Karpas-422 (cell line): Measurements from ENCODE around the gene IPO11. TPM values are rescaled to one million over a fixed set of nuclear protein-coding genes. Genes with fewer than 3 reads are reported as not detected.
"Not testable (repeated sequence)": the region's sequence is repeated elsewhere in the genome, so short reads cannot be mapped to it uniquely, and the experiment has no call there.

Experiments
- DNase-seq: peaks from one replicate; pipeline ENCODE4 v3.0.0-alpha.2; 2015
- H2AFZ ChIP-seq: fragments of 200-600 bp; sonication (generic); 2 replicates; pipeline ENCODE4 v1.6.1; 2014; ENCODE audit warnings: antibody characterized with exemption, low read length, mixed read lengths
- H3K27ac ChIP-seq: fragments of 200-600 bp; sonication (generic); 2 replicates; pipeline ENCODE4 v1.5.1; 2014; ENCODE audit warnings: mild to moderate bottlenecking, low read length, moderate library complexity
- H3K27me3 ChIP-seq: fragments of 200-600 bp; sonication (generic); 2 replicates; pipeline ENCODE4 v1.6.1; 2014; ENCODE audit warnings: low read length, mixed read lengths
- H3K36me3 ChIP-seq: fragments of 200-600 bp; sonication (generic); 2 replicates; pipeline ENCODE4 v1.6.1; 2014; ENCODE audit warnings: low read length, mixed read lengths; ENCODE audit not compliant: insufficient read depth
- H3K4me1 ChIP-seq: fragments of 200-600 bp; sonication (generic); 2 replicates; pipeline ENCODE4 v1.6.1; 2014; ENCODE audit warnings: mild to moderate bottlenecking, low read length, mixed read lengths
- H3K4me2 ChIP-seq: fragments of 200-600 bp; sonication (generic); 2 replicates; pipeline ENCODE4 v1.6.1; 2014; ENCODE audit warnings: low read length, low read depth, mild to moderate bottlenecking; ENCODE audit not compliant: poor library complexity, severe bottlenecking
- H3K4me3 ChIP-seq: fragments of 200-600 bp; sonication (generic); 2 replicates; pipeline ENCODE4 v1.5.1; 2014; ENCODE audit warnings: mild to moderate bottlenecking, antibody characterized with exemption, low read length, mixed read lengths
- H3K79me2 ChIP-seq: fragments of 200-600 bp; sonication (generic); 2 replicates; pipeline ENCODE4 v1.6.1; 2014; ENCODE audit warnings: mild to moderate bottlenecking, low read length, mixed read lengths
- H3K9ac ChIP-seq: fragments of 200-600 bp; sonication (generic); 2 replicates; pipeline ENCODE4 v1.6.0; 2014; ENCODE audit warnings: low read length
- H3K9me2 ChIP-seq: fragments of 200-600 bp; sonication (generic), shearing (Covaris generic); replicated peaks from 2 replicates; pipeline ENCODE4 v1.6.0; 2014; ENCODE audit warnings: mild to moderate bottlenecking, low read length, moderate library complexity; ENCODE audit not compliant: insufficient read depth
- H3K9me3 ChIP-seq: fragments of 300-700, 200-600 bp; sonication (generic); 2 replicates; pipeline ENCODE4 v1.6.1; 2014; ENCODE audit warnings: low read length, mixed read lengths
- H4K20me1 ChIP-seq: fragments of 200-600 bp; sonication (generic); 2 replicates; pipeline ENCODE4 v1.6.1; 2014; ENCODE audit warnings: mild to moderate bottlenecking, antibody characterized with exemption, low read length, low read depth; ENCODE audit not compliant: insufficient read depth
- total RNA-seq: library from RNA; depleted of rRNA; stranded (reverse); fragments of >200 nt; shearing (Covaris generic); gene quantifications from 2 replicates; pipeline ENCODE4 v1.2.3, GENCODE V29; 2014; ENCODE audit warnings: low replicate concordance

Gene IPO11
- total RNA-seq, 1 experiment from 2014 or later = 31.5 TPM

DNA sequence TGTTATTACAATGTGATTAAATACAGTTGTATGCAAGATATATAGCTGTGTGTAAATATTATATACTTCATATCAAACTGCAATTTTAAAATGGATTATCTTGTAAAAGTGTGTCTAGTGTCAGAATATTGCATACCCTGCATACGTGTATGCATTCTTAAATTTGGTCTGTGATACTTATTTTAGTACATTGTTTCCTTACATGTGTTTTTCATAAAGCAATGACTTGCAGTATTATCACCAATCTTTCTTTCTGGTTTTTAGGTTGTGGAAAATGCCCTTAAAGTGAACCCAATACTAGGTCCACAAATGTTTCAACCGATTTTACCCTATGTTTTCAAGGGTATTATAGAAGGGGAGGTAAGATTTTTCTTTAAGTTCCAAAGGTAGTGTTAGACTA lies 137.5 kb downstream of the IPO11 start:
- DNase-seq = no peak
- H3K36me3 ChIP-seq = peaks cover 3% of the 10 kb centered on the region; the same call in 1 of the 2 replicates
- H3K4me2 ChIP-seq = no peak overlapping the region
- H3K4me3 ChIP-seq = no peak overlapping the region
- H4K20me1 ChIP-seq = no peaks in the 10 kb centered on the region
- no peaks in the 10 kb centered on the region for H3K27me3 ChIP-seq
- H3K9ac ChIP-seq = no peak overlapping the region
- H3K27ac ChIP-seq = no peak overlapping the region
- H3K4me1 ChIP-seq = no peaks in the 10 kb centered on the region
- H2AFZ ChIP-seq = no peak overlapping the region
- no peaks in the 10 kb centered on the region for H3K9me2 ChIP-seq
- peaks cover 11% of the 10 kb centered on the region; the same call in 1 of the 2 replicates for H3K79me2 ChIP-seq
- H3K9me3 ChIP-seq = no peaks in the 10 kb centered on the region

GRCh38 chr5:62555930-62556329 lies 143.4 kb downstream of the IPO11 start:
- Histone ChIP-seq H3K4me2 (no peak overlapping the region), H3K27ac (no peak overlapping the region), H3K36me3 (peaks cover 11% of the 10 kb centered on the region; the same call in 1 of the 2 replicates), H3K4me3 (no peak overlapping the region), H2AFZ (no peak overlapping the region), H3K9me2 (no peaks in the 10 kb centered on the region), H3K27me3 (no peaks in the 10 kb centered on the region), H4K20me1 (no peaks in the 10 kb centered on the region), H3K9me3 (no peaks in the 10 kb centered on the region), H3K79me2 (peaks cover 14% of the 10 kb centered on the region; the same call in 1 of the 2 replicates), H3K4me1 (no peaks in the 10 kb centered on the region), H3K9ac (no peak overlapping the region)
- no peak for DNase-seq

DNA sequence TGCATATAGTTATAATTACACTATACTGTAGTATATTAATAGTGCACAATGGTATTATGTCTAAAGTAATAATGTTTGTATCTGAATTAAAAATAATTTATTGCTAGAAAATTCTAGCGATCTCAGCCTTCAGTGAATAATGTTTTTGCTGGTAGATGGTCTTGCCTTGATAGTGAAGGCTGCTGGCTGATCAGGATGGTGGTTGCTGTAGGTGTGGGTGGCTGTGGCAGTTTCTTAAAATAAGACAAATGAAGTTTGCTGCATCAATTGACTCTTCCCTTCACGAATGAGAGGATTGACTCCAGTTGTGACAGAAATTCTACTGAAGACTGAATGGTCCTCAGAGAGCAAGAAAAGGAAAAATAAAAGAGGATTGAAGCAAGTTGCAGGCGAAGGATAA lies 146.4 kb downstream of the IPO11 start:
- no peak overlapping the region for H3K9ac ChIP-seq
- H3K27ac ChIP-seq = no peak overlapping the region
- no peaks in the 10 kb centered on the region for H3K27me3 ChIP-seq
- H3K4me2 ChIP-seq = no peak overlapping the region
- H3K4me3 ChIP-seq = no peak overlapping the region
- no peaks in the 10 kb centered on the region for H3K4me1 ChIP-seq
- no peaks in the 10 kb centered on the region for H4K20me1 ChIP-seq
- H3K36me3 ChIP-seq = peaks cover 7% of the 10 kb centered on the region; the same call in 1 of the 2 replicates
- DNase-seq = no peak
- H2AFZ ChIP-seq = no peak overlapping the region
- peaks cover 12% of the 10 kb centered on the region; the same call in 1 of the 2 replicates for H3K79me2 ChIP-seq
- H3K9me2 ChIP-seq = no peaks in the 10 kb centered on the region
- H3K9me3 ChIP-seq = no peaks in the 10 kb centered on the region; the same call in 1 of the 2 replicates

DNA sequence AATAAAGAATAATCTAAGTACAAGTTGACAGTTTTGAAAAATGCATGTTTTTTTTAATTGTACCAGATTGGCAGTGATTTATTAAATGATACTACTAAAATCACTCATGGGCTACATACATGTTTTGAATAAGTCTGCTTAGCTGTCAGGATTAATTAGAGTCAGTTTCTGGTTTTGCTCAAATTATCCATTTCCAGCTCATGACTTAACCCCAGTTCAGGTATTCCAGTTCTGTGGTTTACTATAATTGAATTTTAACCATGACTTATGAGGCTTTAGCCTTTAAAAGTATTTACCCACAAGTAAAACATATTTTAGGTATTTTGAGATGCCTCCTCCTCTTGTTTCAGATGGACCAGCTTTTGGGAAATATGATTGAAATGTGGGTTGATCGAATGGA lies 148.2 kb downstream of the IPO11 start:
- Histone ChIP-seq H3K9me2 (no peaks in the 10 kb centered on the region), H3K27me3 (no peaks in the 10 kb centered on the region), H3K4me2 (no peak overlapping the region), H3K4me3 (no peak overlapping the region), H2AFZ (no peak overlapping the region), H3K27ac (no peak overlapping the region), H4K20me1 (no peaks in the 10 kb centered on the region), H3K9ac (no peak overlapping the region), H3K4me1 (no peaks in the 10 kb centered on the region), H3K36me3 (0 out of 2 replicates have a peak, but pooled peaks cover 20% of the 10 kb centered on the region), H3K9me3 (no peaks in the 10 kb centered on the region; the same call in none of the 2 replicates), H3K79me2 (peaks cover 11% of the 10 kb centered on the region)
- no peak for DNase-seq

DNA sequence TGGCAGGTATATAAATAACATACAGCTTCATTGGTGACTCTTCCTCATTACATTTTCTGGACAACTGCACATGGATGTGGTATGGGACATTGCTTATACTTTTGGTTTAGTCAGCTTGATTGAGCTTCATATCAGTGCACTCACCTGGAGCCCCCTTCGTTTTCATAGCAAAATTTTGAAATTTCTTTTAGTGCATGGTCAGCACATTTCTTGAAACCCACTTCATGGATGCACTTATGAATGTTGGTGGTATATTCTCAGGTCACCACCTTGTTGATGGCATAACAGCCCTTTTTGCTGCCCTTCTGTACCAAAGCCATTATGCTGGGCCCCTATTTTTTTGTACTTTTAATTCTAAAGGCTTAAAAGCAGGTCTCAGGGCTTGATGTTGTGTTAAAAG lies 149.3 kb downstream of the IPO11 start:
- no peak overlapping the region for H3K4me2 ChIP-seq
- no peak overlapping the region for H2AFZ ChIP-seq
- peaks cover 22% of the 10 kb centered on the region; the same call in 1 of the 2 replicates for H3K36me3 ChIP-seq
- H3K27ac ChIP-seq = no peak overlapping the region
- no peaks in the 10 kb centered on the region for H3K4me1 ChIP-seq
- peaks cover under 1% of the 10 kb centered on the region for H3K9me3 ChIP-seq
- no peaks in the 10 kb centered on the region for H4K20me1 ChIP-seq
- H3K79me2 ChIP-seq = peaks cover 10% of the 10 kb centered on the region
- no peaks in the 10 kb centered on the region for H3K27me3 ChIP-seq
- no peak overlapping the region for H3K4me3 ChIP-seq
- DNase-seq = no peak
- H3K9me2 ChIP-seq = no peaks in the 10 kb centered on the region
- no peak overlapping the region for H3K9ac ChIP-seq

- no peaks in the 10 kb centered on the region for H3K27me3 ChIP-seq
- H3K9me2 ChIP-seq = no peaks in the 10 kb centered on the region
- H3K79me2 ChIP-seq = peaks cover 9% of the 10 kb centered on the region
- H4K20me1 ChIP-seq = no peaks in the 10 kb centered on the region
- H3K4me2 ChIP-seq = no peak overlapping the region
- H3K4me1 ChIP-seq = no peaks in the 10 kb centered on the region
- H3K36me3 ChIP-seq = peaks cover 27% of the 10 kb centered on the region
- H2AFZ ChIP-seq = no peak overlapping the region
- H3K9me3 ChIP-seq = peaks cover 5% of the 10 kb centered on the region
- H3K27ac ChIP-seq = no peak overlapping the region
- no peak overlapping the region for H3K9ac ChIP-seq
- H3K4me3 ChIP-seq = no peak overlapping the region
- no peak for DNase-seq
Measured at GRCh38 chr5:62562867-62563266, 150.3 kb downstream of the IPO11 start.

DNA sequence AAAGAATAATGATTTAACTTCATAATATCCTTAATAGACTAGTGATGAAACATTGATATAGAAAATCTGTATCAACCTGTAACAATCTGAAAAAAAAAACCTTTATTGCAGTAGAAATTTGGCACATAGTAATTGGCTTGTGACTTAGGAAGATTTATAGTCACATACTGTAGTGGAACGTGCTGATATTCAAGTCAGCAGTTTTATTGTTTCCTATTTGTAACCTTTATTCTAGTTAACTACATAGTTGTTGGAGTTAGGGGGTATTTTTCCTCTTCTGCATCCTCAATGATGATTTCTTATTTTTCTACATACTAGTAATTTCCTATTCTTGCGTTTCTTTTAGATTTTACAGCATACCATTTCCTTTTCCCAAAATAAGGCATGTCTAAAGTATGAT lies 151.5 kb downstream of the IPO11 start:
- Histone ChIP-seq H4K20me1 (no peaks in the 10 kb centered on the region), H2AFZ (no peak overlapping the region), H3K36me3 (peaks cover 33% of the 10 kb centered on the region), H3K9me2 (no peaks in the 10 kb centered on the region), H3K27me3 (no peaks in the 10 kb centered on the region), H3K27ac (no peak overlapping the region), H3K9me3 (peaks cover 8% of the 10 kb centered on the region), H3K4me3 (no peak overlapping the region), H3K9ac (no peak overlapping the region), H3K4me2 (no peak overlapping the region), H3K4me1 (no peaks in the 10 kb centered on the region), H3K79me2 (peaks cover 16% of the 10 kb centered on the region)
- no peak for DNase-seq

DNA sequence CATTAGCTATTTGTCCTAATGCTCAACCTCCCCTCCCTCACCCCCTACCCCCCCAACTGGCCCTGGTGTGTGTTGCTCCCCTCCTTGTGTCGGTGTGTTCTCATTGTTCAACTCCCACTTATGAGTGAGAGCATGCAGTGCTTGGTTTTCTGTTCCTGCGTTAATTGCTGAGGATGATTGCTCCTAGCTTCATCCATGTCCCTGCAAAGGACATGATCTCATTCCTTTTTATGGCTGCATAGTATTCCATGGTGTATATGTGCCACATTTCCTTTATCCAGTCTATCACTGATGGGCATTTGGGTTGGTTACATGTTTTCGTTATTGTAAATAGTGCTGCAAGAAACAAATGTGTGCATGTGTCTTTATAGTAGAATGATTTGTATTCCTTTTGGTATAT lies 153.2 kb downstream of the IPO11 start:
- H3K27ac ChIP-seq, H4K20me1 ChIP-seq, H3K4me2 ChIP-seq, H3K4me1 ChIP-seq, H3K4me3 ChIP-seq, H3K27me3 ChIP-seq, H3K9me2 ChIP-seq, DNase-seq, H2AFZ ChIP-seq, H3K9me3 ChIP-seq, H3K9ac ChIP-seq: not testable (repeated sequence)
- Histone ChIP-seq H3K79me2 (peaks cover 21% of the 10 kb centered on the region), H3K36me3 (peaks cover 31% of the 10 kb centered on the region)

GRCh38 chr5:62568143-62568542 lies 155.6 kb downstream of the IPO11 start:
- Histone ChIP-seq H3K27ac (no peak overlapping the region), H3K27me3 (no peaks in the 10 kb centered on the region), H3K9ac (no peak overlapping the region), H3K4me3 (no peak overlapping the region), H3K4me2 (no peak overlapping the region), H3K4me1 (no peaks in the 10 kb centered on the region), H3K9me2 (no peaks in the 10 kb centered on the region), H2AFZ (no peak overlapping the region), H3K9me3 (peaks cover 8% of the 10 kb centered on the region), H4K20me1 (no peaks in the 10 kb centered on the region), H3K79me2 (peaks cover 31% of the 10 kb centered on the region), H3K36me3 (peaks cover 31% of the 10 kb centered on the region)
- DNase-seq = no peak
